GM12878 (cell line): ENCODE data around the gene UTP14C. TPM values are rescaled to one million over a fixed set of nuclear protein-coding genes. Genes with fewer than 3 reads are reported as not detected.
A peak's percentile ranks its signal among the peaks of the same experiment; 100 is the strongest.

Experiments
- ATF7 ChIP-seq: fragments of 450-650 bp; IDR thresholded peaks from 2 replicates; pipeline ENCODE4 v1.6.1; 2016; ENCODE audit warnings: low read depth, mild to moderate bottlenecking
- BCL11A ChIP-seq: IDR thresholded peaks from 2 replicates; pipeline ENCODE4 v1.6.1; 2011; ENCODE audit warnings: low read depth, low read length
- BRCA1 ChIP-seq: IDR thresholded peaks from 2 replicates; pipeline ENCODE4 v1.6.1; 2011; ENCODE audit warnings: low read depth, low read length, improper control_type of control experiment
- CBFB ChIP-seq: IDR thresholded peaks from 2 replicates; pipeline ENCODE4 v1.6.1; 2016; ENCODE audit warnings: antibody characterized with exemption, low read depth
- GABPA ChIP-seq: IDR thresholded peaks from 2 replicates; pipeline ENCODE4 v1.6.1; 2014; ENCODE audit warnings: antibody characterized with exemption, low read depth, mild to moderate bottlenecking, inconsistent platforms
- HDAC2 ChIP-seq: fragments of 200-600 bp; sonication (generic); IDR thresholded peaks from 2 replicates; pipeline ENCODE4 v1.6.1; 2017
- IKZF2 ChIP-seq, 2 experiments: fragments of 450-650 bp; IDR thresholded peaks; 2 replicates each; pipeline ENCODE4 v1.6.1; 2017; ENCODE audit warnings: mild to moderate bottlenecking in 2 of 2, moderate library complexity in 2 of 2
- KLF5 ChIP-seq: fragments of 450-650 bp; IDR thresholded peaks from 2 replicates; pipeline ENCODE4 v1.6.1; 2014; ENCODE audit warnings: mild to moderate bottlenecking; ENCODE audit not compliant: partially characterized antibody
- NFXL1 ChIP-seq: fragments of 450-650 bp; IDR thresholded peaks from 2 replicates; pipeline ENCODE4 v1.6.1; 2017; ENCODE audit warnings: antibody characterized with exemption, mild to moderate bottlenecking, borderline replicate concordance
- SIX5 ChIP-seq: IDR thresholded peaks from 2 replicates; pipeline ENCODE4 v1.6.1; 2011; ENCODE audit warnings: mild to moderate bottlenecking, low read depth, low read length, moderate library complexity; ENCODE audit not compliant: severe bottlenecking
- SMAD1 ChIP-seq: fragments of 450-650 bp; IDR thresholded peaks from 2 replicates; pipeline ENCODE4 v1.6.1; 2018; ENCODE audit warnings: mild to moderate bottlenecking, low read depth; ENCODE audit not compliant: partially characterized antibody
- SMARCA5 ChIP-seq: fragments of 450-650 bp; IDR thresholded peaks from 2 replicates; pipeline ENCODE4 v1.6.1; 2017; ENCODE audit warnings: mild to moderate bottlenecking
- SREBF1 ChIP-seq: IDR thresholded peaks from 2 replicates; pipeline ENCODE4 v1.6.1; 2012; ENCODE audit warnings: mild to moderate bottlenecking, low read length
- STAT1 ChIP-seq: fragments of 450-650 bp; conservative IDR thresholded peaks from 2 replicates; pipeline ENCODE4 v1.6.1; 2014; ENCODE audit warnings: antibody characterized with exemption, mild to moderate bottlenecking
- TCF12 ChIP-seq: IDR thresholded peaks from 2 replicates; pipeline ENCODE4 v1.6.1; 2011; ENCODE audit warnings: low read depth, mild to moderate bottlenecking, low read length
- ZBED1 ChIP-seq: IDR thresholded peaks from 2 replicates; pipeline ENCODE4 v1.6.1; 2016; ENCODE audit warnings: borderline replicate concordance
- ZNF274 ChIP-seq: IDR thresholded peaks from one replicate; pipeline ENCODE4 v1.8.0; 2011; ENCODE audit not compliant: insufficient read length, insufficient read depth
- ZZZ3 ChIP-seq: IDR thresholded peaks from 2 replicates; pipeline ENCODE4 v1.6.1; 2011; ENCODE audit warnings: low read depth; ENCODE audit not compliant: control insufficient read depth, insufficient read length
- polyA plus RNA-seq, 11 experiments: library from polyadenylated mRNA; depleted of rRNA in 4 of 11; unstranded in 6 of 11; stranded (reverse) in 5 of 11; fragments of >200 nt; fragmentation: Nextera tagmentation in 4 of 11; fragmentation: Illumina TruSeq in 1 of 11; extraction: Ambion mirVana in 4 of 11; extraction: Trizol in 1 of 11; gene quantifications; 1 replicate in 1 of 11; 2 replicates in 10 of 11; pipeline versions ENCODE4 v1.2.1 to v1.2.3, GENCODE V29; 2011 to 2016; ENCODE audit warnings: inconsistent platforms in 2 of 11, missing spikeins in 2 of 11, low read depth in 1 of 11
- total RNA-seq, 4 experiments: library from RNA; depleted of rRNA in 3 of 4; stranded (reverse); fragments of >200 nt in 3 of 4; fragmentation: Illumina TruSeq in 1 of 4; extraction: Trizol in 1 of 4; gene quantifications; 2 replicates each; pipeline versions ENCODE4 v1.2.1 to v1.2.3, GENCODE V29; 2013 to 2021
- TF ChIP-seq, protein P1 (sequence below): IDR thresholded peaks from 2 replicates; pipeline ENCODE4 v1.6.1; 2012; ENCODE audit warnings: improper control_type of control experiment, low read depth, low read length; ENCODE audit not compliant: insufficient replicate concordance
- TF ChIP-seq, protein P2 (sequence below): fragments of 450-650 bp; IDR thresholded peaks from 2 replicates; pipeline ENCODE4 v1.6.1; 2017; ENCODE audit warnings: low read depth, mild to moderate bottlenecking, moderate library complexity
- TF ChIP-seq, protein P3 (sequence below): fragments of 450-650 bp; IDR thresholded peaks from 2 replicates; pipeline ENCODE4 v1.6.1; 2016; ENCODE audit warnings: mild to moderate bottlenecking, moderate library complexity, borderline replicate concordance

Gene UTP14C
- total and polyA plus RNA-seq, 10 of the 15 experiments (the other 5 are each of a cell fraction or from before 2014, with no cell fraction given), result 3.4 to 11.2 (median 6.0) TPM

DNA sequence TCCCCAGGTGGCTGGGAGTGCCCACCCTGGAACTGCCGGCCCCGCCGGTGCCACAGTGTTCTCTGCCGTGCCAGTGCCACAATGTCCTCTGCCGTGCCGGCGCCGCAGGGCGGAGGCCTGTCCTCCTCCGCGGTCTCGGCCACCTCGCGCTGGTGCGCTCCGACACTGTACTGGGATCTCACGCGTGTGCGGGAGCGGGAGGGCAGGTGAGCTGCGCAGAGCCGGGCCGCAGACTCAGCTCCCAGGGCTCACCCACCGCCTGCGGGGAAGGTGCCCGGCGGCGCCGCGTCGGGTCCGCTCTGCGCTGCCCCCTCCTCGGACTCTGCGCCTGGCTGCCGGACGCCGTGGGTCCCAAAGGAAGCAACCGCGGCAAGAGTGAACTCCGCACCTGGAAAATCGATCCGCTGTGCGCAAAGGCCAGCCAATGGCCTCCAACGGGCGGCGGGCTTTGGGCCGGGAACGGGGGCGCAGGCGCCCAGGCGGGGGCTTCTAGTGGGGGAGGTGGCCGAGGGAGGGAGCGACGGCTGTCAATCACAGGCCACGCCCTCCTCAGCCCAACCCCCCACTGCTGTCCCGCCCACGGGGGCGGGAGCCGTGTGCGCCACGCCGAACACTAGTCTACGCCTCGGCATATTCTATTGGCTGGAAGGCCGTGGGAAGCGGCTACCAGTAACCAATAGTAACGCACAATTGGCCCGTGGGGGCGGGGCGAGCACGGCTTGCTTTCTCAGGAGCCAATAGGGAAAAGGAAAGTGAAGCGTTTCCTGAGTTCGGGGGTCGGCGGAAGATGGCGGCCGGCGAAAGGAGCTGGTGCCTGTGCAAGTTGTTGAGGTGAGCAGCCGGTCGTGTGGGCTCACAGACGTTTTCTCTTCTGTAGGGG lies 12.6 kb upstream of the UTP14C start, which contains the start of gene ALG11 (continued):
- TF ChIP-seq TCF12 (0 out of 2 replicates have a peak, but pooled peaks have one; percentile 25), SREBF1 (no peak), ATF7 (no peak), ZBED1 (no peak), NFXL1 (no peak), IKZF2 (IDR thresholded peaks at IDR 0.05) (0 out of 4 replicates have a peak, but pooled peaks of 1 of the 2 experiments have one; percentile 7), CBFB (no peak), SIX5 (peak; percentile 23), BRCA1 (no peak), ZNF274 (no peak), HDAC2 (no peak), GABPA (peak; percentile 84), STAT1 (no peak), SMAD1 (no peak), ZZZ3 (no peak), BCL11A (no peak), KLF5 (no peak), SMARCA5 (no peak)
- TF ChIP-seq, protein P1, sequence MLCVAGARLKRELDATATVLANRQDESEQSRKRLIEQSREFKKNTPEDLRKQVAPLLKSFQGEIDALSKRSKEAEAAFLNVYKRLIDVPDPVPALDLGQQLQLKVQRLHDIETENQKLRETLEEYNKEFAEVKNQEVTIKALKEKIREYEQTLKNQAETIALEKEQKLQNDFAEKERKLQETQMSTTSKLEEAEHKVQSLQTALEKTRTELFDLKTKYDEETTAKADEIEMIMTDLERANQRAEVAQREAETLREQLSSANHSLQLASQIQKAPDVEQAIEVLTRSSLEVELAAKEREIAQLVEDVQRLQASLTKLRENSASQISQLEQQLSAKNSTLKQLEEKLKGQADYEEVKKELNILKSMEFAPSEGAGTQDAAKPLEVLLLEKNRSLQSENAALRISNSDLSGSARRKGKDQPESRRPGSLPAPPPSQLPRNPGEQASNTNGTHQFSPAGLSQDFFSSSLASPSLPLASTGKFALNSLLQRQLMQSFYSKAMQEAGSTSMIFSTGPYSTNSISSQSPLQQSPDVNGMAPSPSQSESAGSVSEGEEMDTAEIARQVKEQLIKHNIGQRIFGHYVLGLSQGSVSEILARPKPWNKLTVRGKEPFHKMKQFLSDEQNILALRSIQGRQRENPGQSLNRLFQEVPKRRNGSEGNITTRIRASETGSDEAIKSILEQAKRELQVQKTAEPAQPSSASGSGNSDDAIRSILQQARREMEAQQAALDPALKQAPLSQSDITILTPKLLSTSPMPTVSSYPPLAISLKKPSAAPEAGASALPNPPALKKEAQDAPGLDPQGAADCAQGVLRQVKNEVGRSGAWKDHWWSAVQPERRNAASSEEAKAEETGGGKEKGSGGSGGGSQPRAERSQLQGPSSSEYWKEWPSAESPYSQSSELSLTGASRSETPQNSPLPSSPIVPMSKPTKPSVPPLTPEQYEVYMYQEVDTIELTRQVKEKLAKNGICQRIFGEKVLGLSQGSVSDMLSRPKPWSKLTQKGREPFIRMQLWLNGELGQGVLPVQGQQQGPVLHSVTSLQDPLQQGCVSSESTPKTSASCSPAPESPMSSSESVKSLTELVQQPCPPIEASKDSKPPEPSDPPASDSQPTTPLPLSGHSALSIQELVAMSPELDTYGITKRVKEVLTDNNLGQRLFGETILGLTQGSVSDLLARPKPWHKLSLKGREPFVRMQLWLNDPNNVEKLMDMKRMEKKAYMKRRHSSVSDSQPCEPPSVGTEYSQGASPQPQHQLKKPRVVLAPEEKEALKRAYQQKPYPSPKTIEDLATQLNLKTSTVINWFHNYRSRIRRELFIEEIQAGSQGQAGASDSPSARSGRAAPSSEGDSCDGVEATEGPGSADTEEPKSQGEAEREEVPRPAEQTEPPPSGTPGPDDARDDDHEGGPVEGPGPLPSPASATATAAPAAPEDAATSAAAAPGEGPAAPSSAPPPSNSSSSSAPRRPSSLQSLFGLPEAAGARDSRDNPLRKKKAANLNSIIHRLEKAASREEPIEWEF, result no peak
- TF ChIP-seq, protein P2, sequence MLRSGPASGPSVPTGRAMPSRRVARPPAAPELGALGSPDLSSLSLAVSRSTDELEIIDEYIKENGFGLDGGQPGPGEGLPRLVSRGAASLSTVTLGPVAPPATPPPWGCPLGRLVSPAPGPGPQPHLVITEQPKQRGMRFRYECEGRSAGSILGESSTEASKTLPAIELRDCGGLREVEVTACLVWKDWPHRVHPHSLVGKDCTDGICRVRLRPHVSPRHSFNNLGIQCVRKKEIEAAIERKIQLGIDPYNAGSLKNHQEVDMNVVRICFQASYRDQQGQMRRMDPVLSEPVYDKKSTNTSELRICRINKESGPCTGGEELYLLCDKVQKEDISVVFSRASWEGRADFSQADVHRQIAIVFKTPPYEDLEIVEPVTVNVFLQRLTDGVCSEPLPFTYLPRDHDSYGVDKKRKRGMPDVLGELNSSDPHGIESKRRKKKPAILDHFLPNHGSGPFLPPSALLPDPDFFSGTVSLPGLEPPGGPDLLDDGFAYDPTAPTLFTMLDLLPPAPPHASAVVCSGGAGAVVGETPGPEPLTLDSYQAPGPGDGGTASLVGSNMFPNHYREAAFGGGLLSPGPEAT, result peak; percentile 98
- TF ChIP-seq, protein P3, sequence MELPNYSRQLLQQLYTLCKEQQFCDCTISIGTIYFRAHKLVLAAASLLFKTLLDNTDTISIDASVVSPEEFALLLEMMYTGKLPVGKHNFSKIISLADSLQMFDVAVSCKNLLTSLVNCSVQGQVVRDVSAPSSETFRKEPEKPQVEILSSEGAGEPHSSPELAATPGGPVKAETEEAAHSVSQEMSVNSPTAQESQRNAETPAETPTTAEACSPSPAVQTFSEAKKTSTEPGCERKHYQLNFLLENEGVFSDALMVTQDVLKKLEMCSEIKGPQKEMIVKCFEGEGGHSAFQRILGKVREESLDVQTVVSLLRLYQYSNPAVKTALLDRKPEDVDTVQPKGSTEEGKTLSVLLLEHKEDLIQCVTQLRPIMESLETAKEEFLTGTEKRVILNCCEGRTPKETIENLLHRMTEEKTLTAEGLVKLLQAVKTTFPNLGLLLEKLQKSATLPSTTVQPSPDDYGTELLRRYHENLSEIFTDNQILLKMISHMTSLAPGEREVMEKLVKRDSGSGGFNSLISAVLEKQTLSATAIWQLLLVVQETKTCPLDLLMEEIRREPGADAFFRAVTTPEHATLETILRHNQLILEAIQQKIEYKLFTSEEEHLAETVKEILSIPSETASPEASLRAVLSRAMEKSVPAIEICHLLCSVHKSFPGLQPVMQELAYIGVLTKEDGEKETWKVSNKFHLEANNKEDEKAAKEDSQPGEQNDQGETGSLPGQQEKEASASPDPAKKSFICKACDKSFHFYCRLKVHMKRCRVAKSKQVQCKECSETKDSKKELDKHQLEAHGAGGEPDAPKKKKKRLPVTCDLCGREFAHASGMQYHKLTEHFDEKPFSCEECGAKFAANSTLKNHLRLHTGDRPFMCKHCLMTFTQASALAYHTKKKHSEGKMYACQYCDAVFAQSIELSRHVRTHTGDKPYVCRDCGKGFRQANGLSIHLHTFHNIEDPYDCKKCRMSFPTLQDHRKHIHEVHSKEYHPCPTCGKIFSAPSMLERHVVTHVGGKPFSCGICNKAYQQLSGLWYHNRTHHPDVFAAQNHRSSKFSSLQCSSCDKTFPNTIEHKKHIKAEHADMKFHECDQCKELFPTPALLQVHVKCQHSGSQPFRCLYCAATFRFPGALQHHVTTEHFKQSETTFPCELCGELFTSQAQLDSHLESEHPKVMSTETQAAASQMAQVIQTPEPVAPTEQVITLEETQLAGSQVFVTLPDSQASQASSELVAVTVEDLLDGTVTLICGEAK, result peak; percentile 83; the same call in 1 of the 2 replicates
